Activated CD4-positive, alpha-beta T cell treated with anti-CD3 and anti-CD28 coated beads for 1 hour (primary cell): Measurements from ENCODE around the gene FOSB.
"Not testable (repeated sequence)": the region's sequence is repeated elsewhere in the genome, so short reads cannot be mapped to it uniquely, and the experiment has no call there.

Source experiments
- DNase-seq: peaks from one replicate; pipeline ENCODE4 v3.0.0-alpha.2; 2020

FOSB gene

DNA sequence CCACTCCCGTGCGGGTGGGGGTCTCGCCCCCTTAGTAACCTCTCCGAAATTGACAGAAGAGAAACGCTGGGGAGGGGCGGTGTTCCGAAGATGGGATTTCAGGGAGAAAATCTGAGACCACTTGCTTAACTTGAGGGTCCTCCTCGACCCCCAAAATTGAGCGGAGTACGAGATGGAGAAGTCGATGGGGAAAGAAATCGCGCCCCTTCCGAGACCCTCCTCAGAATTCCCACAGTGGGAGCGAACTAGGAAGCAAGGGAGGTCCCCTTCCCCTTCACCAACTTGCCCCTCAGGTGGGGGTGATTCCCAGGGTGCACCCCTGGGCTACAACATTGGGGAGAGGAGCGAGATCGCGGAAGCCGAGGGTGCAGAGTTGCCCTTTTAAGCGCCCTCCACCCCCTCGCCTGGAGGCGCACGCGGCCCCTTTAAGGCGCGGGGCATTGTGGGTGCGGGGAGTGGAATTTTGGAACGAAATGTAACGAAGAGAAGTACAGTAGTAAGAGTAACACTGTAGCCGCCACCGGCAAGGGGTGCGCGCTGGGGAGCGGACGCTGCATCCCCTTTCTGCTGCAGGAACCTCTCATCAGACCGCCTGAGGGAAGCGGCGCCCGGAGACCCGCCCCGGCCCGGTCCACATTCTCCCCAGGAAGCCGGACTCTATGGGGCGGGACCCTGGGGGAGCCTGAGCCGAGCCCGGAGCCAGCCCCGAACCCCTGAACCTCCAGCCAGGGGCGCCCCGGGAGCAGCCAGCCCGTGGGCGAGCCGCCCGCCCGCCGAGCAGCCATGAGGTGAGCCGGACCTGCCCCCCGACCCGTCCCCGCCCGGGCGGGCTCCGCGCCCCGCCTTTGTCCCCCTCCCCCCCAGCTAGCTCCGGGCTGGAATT lies 39.4 kb downstream of the FOSB start, which contains the start of gene VASP:
Gene VASP, plus strand, starts transcription at position 491 of the 883 bp plus-strand sequence. Its CDS starts 293 bp downstream, at position 784.
- DNase-seq = peak; percentile 88

DNA sequence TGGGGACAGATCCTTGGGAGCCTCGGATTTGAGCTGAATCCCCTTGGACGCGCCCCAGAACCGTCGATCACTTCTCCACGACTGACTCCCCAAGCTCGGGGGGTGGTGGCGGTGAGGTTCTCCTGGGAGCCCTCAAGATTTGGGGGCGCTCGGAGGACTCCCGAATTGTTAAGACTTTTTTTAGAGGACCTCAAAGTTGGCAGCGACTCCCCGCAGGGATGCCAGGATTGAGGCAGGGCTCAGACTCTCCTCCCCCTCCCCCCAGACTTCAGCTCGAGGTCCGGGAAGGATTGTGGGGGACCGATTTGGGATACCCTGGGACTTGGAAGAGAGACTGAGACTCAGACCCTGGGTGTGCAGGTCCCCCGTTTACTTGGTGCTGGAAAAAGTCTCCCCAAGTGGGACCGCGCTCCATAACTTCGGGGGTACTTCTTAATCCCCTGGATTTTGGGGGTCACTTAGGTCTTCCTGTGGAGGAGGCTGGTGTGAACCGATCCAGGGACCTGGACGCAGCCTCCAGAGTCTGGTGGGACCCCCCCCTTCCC lies 40.1 kb downstream of the FOSB start:
- no peak for DNase-seq

DNA sequence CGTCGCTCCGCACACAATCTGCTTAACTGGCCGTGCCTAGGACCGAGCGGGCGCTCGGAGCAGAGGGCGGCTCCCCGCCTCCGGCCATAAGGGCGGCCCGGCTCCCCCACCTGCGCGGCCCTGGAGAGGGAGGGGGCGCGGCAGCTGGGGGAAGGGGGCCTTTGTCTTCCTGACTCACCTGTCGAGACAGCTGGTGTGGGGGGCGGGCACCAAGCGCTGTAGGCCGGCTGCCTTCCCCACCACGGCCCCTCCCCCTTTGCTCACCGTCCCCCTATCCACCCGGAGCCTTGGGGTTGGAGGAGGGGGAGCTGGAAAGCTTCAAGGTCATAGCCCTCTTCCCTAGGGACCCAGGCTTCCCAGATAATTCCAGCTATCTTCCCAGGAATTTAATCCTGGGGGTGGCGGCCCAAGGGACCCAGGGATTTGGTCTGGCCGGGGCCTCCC lies 40.6 kb downstream of the FOSB start:
- DNase-seq = peak; percentile 29

DNA sequence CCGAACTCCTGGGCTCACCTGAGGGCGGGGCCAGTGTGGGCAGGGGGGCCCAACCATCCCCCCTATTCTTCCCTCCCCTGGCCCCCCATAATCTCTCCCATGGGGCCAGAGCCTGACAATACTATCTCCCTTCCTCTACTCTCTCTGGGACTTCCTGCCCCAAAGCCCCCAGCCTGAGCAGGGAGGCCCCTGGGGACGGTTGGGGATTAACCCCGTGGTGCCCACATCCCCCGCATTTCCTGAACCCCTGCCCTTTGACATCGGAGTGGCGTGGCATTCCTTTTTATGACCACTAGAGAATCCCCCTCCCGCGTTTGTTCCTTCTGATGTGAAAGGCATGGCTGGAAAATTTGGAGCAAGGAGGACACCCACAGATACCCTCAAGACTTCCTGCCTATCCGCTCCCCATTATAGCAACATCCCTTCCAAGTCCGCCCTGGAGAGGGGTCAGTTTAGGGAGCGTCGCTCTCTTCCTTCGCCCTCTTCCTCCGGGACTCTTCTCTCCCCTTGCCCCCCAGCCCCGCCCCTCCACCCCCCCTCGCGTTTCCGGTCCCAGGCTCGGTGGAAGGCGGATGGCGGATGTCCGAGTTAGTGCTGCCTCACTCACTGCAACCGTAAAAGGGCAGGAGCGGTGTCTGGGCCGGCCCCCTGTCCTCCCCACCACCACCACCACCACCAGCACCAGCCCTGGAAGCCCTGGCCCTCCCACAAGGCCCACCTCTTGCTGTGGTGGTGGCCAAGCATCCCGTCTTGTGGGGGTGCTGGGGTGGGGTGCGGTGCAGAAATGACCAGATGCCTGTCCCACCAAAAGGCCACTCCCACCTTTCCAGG lies 41.3 kb downstream of the FOSB start:
- DNase-seq = no peak

DNA sequence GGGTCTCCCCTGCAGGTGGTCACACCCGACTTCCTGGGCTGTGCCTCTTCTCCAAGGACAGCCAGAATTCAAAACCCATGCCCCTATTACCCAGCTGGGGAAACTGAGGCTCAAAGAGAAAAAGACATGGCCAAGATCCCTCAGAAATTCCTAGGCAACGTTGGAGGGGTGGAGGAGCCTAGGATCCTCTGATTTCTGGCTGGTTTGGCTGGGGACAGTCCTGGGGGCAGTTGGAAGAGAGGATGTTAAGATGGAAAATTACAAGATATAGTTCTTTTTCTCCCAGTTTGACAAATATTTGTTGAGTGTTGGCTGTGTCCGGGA lies 41.9 kb downstream of the FOSB start:
- DNase-seq = no peak

DNA sequence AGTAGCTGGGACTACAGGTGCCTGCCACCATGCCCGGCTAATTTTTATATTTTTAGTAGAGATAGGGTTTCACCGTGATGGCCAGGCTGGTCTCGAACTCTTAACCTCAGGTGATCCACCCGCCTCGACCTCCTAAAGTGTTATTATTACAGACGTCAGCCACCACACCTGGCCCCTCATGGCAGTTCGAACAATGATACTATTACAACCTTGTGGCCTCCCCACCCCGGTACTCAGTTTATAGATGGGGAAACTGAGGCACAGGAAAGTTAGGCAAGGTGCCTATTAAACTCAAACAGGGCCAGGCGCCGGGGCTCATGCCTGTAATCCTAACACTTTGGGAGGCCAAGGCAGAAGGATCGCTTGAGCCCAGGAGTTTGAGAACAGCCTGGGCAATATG lies 42.6 kb downstream of the FOSB start:
- DNase-seq = not testable (repeated sequence)

DNA sequence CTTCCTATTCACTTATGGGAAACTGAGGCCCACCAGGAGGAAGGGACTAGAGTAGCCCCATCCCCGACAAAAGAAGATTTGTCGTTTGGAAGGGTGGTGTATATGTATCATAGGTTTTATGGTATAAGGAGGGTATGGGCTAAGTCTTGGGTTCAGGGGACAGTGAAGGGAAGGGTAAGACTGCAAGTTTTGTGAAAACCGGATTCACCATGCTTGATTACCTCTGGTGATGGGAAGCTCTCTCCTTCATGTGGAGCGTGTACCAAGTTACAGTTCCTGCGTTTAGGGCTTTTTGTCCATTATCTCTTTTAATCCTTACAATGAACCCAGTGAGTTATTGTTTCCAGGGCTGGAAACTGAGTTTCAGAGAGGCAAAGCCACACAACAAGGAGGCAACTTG lies 43.3 kb downstream of the FOSB start:
- DNase-seq = no peak

DNA sequence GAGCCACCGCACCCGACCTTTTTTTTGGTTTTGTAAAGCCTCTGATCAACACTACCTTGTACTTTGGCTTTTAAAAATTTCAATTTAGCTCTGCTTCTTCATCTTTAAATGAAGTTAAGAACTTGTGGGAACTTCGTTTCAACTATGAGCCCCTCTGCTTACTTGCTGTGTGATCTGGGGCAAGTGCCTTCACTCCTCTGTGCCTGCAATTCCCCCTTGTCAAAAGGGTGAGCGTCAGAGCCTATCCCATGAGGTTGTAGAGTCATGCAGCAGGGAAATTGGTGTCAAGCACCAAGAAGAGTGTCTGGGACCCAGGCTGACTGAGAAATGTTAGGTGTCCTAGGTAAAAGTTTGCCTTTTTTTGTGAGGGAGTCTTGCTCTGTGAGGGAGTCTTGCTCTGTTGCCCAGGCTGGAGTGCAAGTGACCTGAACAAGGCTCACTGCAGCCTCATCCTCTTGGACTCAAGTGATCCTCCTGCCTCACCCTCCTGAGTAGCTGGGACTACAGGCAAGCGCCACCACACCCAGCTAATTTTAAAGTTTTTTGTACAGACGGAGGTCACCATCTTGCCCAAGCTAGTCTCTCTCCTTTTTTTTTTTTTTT lies 45.2 kb downstream of the FOSB start:
- no peak for DNase-seq

DNA sequence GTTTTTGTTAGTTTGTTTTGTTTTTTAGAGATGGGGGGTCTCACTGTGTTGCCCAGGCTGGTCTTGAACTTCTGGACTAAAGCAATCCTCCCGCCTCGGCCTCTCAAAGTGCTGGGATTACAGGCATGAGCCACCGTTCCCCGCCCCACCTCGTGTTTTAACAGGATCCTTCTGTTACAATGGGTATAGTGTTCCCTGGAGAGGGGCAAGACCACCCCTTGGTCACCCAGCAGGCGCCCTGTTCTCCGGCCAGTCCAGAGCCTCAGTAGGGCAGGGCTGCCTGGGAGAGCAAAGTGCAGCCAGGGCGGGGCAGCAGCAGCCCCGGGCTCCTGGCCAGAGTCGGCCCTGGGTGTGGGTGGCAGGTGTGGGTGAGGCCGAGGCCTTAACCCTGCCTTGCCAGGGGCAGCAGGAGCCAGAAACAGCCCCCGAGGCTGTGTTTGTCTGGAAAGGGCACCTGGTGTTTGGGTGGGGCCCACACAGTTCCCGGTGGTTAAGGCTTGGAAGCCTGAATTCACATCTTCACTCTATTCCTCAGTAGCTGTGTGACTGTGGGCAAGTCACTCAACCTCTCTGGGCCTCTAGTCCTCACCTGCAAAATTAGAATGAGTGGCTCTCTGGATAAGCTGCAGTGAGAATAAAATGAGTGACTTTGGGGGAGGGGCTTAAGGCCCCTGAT lies 46.7 kb downstream of the FOSB start:
- DNase-seq = no peak

DNA sequence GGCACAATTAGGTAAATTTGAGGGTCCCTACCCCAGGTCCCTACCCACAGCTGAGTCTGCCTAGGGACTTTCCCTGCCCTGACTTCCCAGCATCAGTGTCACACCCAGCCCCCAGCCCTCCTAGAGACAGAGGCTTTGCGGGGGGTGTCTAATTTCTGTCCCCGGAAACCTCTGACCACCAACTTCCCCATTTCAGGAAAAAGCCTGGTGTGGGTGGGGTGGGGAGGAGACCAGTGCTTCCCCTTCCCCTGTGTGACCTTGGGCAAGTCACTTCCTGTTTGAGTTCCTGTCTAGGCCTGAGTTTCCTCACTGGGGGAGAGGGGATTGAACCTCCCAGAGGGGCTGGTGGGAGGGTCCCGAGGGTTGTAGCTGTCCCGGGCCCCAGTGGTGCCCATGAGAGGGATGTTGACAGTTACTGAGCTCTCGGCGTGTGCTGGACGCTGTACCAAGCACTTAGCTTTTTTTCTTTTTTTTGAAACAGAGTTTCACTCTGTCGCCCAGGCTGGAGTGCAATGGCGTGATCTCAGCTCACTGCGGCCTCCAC lies 47.4 kb downstream of the FOSB start:
- DNase-seq = no peak

DNA sequence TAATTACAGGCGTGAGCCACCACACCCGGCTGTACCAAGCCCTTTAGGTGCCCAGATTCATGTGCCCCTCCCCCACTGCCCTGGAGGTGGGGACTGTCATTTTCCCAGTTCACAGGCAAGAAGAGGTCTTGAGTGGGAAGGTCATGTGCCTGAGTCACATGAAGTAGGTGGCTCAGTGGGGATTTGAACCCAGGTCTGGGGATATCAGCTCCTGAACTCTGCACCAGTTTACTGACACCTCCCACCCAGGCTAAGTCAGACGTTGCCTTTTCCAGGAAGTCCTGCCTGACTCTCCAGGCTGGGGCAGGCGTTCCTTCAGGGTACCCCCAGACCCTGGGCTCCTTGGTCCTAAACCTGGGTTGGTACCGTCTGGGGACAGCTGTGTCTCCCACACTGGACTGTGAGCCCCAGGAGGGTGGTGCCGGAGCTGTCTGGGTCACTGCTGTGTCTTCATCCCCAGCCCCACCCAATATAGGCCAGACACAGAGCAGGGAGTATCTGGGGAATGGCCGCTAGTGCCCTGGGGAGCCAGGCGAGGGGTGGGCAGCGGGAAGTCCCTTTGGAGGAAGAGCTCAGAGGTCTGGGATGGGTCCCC lies 48.1 kb downstream of the FOSB start:
- no peak for DNase-seq

DNA sequence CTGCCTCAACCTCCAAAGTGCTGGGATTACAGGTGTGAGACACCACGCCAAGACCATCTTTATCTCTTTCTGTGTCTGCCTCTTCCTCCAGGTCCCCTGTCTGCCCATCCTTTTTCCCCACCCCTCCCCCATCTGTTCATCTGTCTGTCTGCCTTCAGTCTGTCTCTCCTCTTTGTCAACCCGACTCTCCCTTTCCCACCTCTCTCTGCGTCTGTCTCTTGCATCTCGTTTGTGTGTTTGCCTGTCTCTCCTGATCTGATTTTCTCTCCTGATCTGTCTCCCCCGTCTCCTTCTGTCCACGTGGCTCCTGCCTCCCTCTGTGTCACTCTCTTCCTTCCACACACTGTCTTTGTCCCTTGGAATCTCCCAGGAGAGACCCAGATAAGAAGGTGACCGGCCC lies 49.4 kb downstream of the FOSB start:
- no peak for DNase-seq

DNA sequence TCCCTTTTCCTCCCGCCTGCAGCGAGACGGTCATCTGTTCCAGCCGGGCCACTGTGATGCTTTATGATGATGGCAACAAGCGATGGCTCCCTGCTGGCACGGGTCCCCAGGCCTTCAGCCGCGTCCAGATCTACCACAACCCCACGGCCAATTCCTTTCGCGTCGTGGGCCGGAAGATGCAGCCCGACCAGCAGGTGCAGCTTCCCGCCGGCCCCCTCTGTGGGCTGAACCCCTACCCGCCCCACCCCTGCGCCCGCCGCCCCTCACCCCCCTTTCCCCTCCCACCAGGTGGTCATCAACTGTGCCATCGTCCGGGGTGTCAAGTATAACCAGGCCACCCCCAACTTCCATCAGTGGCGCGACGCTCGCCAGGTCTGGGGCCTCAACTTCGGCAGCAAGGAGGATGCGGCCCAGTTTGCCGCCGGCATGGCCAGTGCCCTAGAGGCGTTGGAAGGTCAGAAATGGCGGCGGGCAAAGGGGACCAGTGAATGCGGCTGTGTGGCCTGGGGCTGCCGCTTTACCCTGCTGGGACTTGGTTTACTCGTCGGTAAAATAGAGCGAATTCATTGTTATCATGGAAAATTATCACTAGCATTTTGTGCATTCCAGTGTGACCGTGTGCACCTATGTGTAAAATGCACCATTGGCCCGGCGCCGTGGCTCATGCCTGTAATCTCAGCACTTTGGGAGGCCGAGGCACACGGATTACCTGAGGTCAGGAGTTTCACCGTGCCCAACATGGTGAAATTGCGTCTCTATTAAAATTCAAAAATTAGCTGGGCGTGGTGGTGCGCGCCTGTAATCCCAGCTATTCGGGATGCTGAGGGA lies 50.1 kb downstream of the FOSB start:
- DNase-seq = no peak

DNA sequence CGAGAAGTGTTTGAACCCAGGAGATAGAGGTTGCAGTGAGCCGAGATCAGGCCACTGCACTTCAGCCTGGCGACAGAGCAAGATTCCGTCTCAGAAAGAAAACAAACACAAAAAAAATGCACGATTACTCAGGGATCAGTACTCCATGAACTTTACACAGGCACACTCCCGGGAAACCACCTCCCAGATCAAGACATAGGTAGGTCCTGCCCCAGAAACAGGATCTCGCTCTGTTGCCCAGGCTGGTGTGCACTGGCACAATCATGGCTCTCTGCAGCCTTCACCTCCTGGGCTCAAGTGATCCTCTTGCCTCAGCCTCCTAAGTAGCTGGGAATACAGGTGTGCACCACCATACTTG lies 50.7 kb downstream of the FOSB start:
- DNase-seq = no peak

DNA sequence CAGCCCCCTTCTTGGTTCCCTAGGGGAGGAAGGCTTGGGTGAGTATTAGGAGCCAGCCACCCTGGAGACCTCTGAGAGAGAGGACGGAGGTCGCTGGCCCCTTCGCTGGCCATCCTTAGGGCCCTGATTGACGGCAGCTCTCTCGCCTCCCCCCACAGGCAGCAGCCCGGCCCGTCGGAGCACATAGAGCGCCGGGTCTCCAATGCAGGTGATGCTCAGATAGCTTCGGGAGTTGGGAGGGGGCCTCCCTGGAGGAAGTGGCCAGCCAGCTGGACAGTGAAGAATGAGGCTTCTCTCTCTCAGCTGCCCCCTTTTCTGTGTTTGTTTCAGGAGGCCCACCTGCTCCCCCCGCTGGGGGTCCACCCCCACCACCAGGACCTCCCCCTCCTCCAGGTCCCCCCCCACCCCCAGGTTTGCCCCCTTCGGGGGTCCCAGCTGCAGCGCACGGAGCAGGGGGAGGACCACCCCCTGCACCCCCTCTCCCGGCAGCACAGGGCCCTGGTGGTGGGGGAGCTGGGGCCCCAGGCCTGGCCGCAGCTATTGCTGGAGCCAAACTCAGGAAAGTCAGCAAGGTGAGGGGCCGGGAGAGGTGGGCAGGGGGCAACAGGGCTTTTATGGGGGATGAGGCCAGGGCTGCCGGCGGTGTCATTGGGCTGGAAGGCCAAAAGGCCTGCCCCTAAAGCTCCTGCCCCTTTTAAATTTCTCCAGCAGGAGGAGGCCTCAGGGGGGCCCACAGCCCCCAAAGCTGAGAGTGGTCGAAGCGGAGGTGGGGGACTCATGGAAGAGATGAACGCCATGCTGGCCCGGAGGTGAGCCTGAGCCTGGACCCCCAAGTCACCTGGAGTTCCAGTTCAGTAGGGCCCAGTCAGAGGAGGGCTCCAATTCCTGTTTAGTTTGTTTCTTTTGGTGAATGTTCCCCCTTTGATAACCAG lies 54.5 kb downstream of the FOSB start:
- DNase-seq = no peak

DNA sequence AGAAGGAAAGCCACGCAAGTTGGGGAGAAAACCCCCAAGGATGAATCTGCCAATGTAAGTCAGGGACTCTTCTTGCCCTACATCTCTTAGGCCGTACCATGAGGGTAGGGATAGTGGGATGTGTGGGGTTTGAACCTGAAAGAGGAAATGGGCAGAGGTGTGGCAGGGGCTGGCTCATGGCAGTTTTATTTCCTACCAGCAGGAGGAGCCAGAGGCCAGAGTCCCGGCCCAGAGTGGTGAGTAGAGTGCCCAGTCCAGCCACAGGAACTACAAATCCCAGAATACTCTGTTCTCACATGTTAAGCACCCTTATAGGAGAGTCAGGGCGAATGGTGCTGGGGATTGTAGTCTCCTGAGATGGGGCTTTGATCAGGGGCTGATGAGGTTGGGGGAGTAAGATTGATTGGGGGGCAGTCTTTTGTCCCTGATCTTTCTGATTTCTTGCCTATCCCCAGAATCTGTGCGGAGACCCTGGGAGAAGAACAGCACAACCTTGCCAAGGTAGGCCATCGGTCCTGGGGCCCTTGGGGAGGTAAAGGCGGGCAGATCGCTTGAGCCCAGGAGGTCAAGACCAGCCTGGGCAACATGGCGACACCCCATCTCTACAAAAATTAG lies 56.0 kb downstream of the FOSB start:
- peak; percentile 58 for DNase-seq

DNA sequence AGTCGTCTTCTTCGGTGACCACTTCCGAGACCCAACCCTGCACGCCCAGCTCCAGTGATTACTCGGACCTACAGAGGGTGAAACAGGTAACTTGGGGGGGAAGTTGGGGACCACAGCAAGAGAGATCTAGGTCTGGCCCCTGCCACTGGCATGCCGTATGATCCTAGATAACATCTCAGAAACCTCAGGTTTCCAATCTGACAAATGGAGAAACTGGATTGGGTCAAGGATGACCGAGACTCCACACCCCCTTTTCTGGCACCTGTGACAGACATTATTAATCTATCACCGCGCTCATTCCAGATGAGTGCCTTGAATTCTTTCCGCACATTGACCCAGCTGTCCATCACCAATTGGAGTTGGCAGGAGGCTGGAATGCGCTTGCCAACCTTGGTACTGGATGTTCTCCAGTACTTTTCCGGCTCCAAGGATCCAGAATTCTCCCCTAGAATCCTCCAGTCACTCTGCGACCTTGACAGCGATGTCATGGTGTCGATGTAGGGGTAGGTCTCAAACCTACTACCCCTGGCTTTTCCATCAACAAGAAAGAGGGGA lies 56.9 kb downstream of the FOSB start:
- no peak for DNase-seq
